ENCODE results near the gene ZC3H4. TPM values are rescaled to one million over a fixed set of nuclear protein-coding genes. Genes with fewer than 3 reads are reported as not detected.
"Not testable (repeated sequence)": the region's sequence is repeated elsewhere in the genome, so short reads cannot be mapped to it uniquely, and the experiment has no call there.

Gene ZC3H4
- total RNA-seq, 2 donors from 2014 or later = 35.3 to 49.1 TPM

GRCh38 chr19:47081095-47081494, 32.5 kb downstream of the ZC3H4 start:
- Histone ChIP-seq H3K27me3 (replicated peaks; ENCODE audit: insufficient read depth) (no peaks in the 10 kb centered on the region), H3K4me3 (no peak overlapping the region), H3K36me3 (peaks cover 22 to 30% of the 10 kb centered on the region in 2 donors), H3K9me3 (no peaks in the 10 kb centered on the region), H3K27ac (no peak overlapping the region), H3K4me1 (replicated peaks) (no peaks in the 10 kb centered on the region)
- WGBS = 75% methylated on average over 5 of the region's 6 CpGs
- intact Hi-C loops (cut with DNase I) = no loop called here
- DNase-seq (ENCODE audit: low spot score) = no peak
- no peak for TF ChIP-seq POLR2AphosphoS5 (IDR thresholded peaks at IDR 0.05)
- TF ChIP-seq POLR2A (IDR thresholded peaks at IDR 0.05) = no peak
- no peak for TF ChIP-seq CTCF (IDR thresholded peaks at IDR 0.05)

GRCh38 chr19:47078351-47078750, 35.2 kb downstream of the ZC3H4 start:
- H3K9me3 ChIP-seq; H3K4me1 ChIP-seq (replicated peaks); H3K27me3 ChIP-seq (replicated peaks; ENCODE audit: insufficient read depth); DNase-seq (ENCODE audit: low spot score); H3K27ac ChIP-seq; intact Hi-C loops (cut with DNase I); H3K4me3 ChIP-seq: not testable (repeated sequence)
- 94% methylated on average over 13 of the region's 13 CpGs for WGBS
- H3K36me3 ChIP-seq = peaks cover 5 to 15% of the 10 kb centered on the region in 2 donors

- intact Hi-C loops (cut with DNase I) = no loop called here
Observed at GRCh38 chr19:47075941-47076340, 37.6 kb downstream of the ZC3H4 start.

GRCh38 chr19:47075179-47075810, 38.3 kb downstream of the ZC3H4 start:
- no peak for TF ChIP-seq CTCF (IDR thresholded peaks at IDR 0.05)
- no peak for TF ChIP-seq POLR2A (IDR thresholded peaks at IDR 0.05)
- TF ChIP-seq POLR2AphosphoS5 (IDR thresholded peaks at IDR 0.05) = no peak
- Histone ChIP-seq H3K27ac (no peak overlapping the region), H3K4me3 (no peak overlapping the region), H3K9me3 (no peaks in the 10 kb centered on the region), H3K27me3 (replicated peaks; ENCODE audit: insufficient read depth) (no peaks in the 10 kb centered on the region), H3K4me1 (replicated peaks) (no peaks in the 10 kb centered on the region), H3K36me3 (peaks cover 7 to 21% of the 10 kb centered on the region in 2 donors)
- 84% methylated on average over 15 of the region's 15 CpGs for WGBS
- DNase-seq (ENCODE audit: low spot score) = no peak
- intact Hi-C loops (cut with DNase I) = no loop called here

More at GRCh38 chr19:47075941-47076340, 37.6 kb downstream of the ZC3H4 start:
- WGBS = 69% methylated on average over 13 of the region's 13 CpGs
- H3K36me3 ChIP-seq = peaks cover 6 to 21% of the 10 kb centered on the region in 2 donors
- H3K4me1 ChIP-seq (replicated peaks) = no peaks in the 10 kb centered on the region
- H3K27me3 ChIP-seq (replicated peaks; ENCODE audit: insufficient read depth) = no peaks in the 10 kb centered on the region
- TF ChIP-seq POLR2A (IDR thresholded peaks at IDR 0.05) = no peak
- TF ChIP-seq POLR2AphosphoS5 (IDR thresholded peaks at IDR 0.05) = no peak
- no peak for TF ChIP-seq CTCF (IDR thresholded peaks at IDR 0.05)
- no peak overlapping the region for H3K4me3 ChIP-seq
- DNase-seq (ENCODE audit: low spot score) = no peak
- H3K9me3 ChIP-seq = no peaks in the 10 kb centered on the region
- no peak overlapping the region for H3K27ac ChIP-seq

- no peak overlapping the region for H3K4me3 ChIP-seq
- H3K36me3 ChIP-seq = peaks cover 7 to 21% of the 10 kb centered on the region in 2 donors
- WGBS = 85% methylated on average over 9 of the region's 9 CpGs
- TF ChIP-seq CTCF (IDR thresholded peaks at IDR 0.05) = no peak
- TF ChIP-seq POLR2A (IDR thresholded peaks at IDR 0.05) = no peak
- TF ChIP-seq POLR2AphosphoS5 (IDR thresholded peaks at IDR 0.05) = no peak
- H3K27ac ChIP-seq = no peak overlapping the region
- no peaks in the 10 kb centered on the region for H3K27me3 ChIP-seq (replicated peaks; ENCODE audit: insufficient read depth)
- no peak for DNase-seq (ENCODE audit: low spot score)
- no peaks in the 10 kb centered on the region for H3K9me3 ChIP-seq
- no peaks in the 10 kb centered on the region for H3K4me1 ChIP-seq (replicated peaks)
- intact Hi-C loops (cut with DNase I) = no loop called here
Observed at GRCh38 chr19:47074621-47075020, 39.0 kb downstream of the ZC3H4 start.
